Esophagus squamous epithelium (tissue), 4 donors: ENCODE results near the gene TCERG1L.

Experiments
- CTCF ChIP-seq, 6 experiments: fragments of 450-650 bp in 4 of 6; fragments of 200-600 bp in 2 of 6; sonication (generic) in 2 of 6; IDR thresholded peaks; one replicate each; pipeline ENCODE4 v1.5.1; 2016 to 2019; ENCODE audit warnings: antibody characterized with exemption in 6 of 6, mild to moderate bottlenecking in 4 of 6, moderate library complexity in 4 of 6
- POLR2A ChIP-seq, 4 donors: fragments of 450-650 bp; IDR thresholded peaks; one replicate each; pipeline ENCODE4 v1.6.1; 2017; ENCODE audit warnings: antibody characterized with exemption in 4 of 4, mild to moderate bottlenecking in 4 of 4, moderate library complexity in 3 of 4

GRCh38 chr10:131080571-131080970, 230.9 kb downstream of the TCERG1L start:
- no peak for TF ChIP-seq CTCF (IDR thresholded peaks at IDR 0.05)
- TF ChIP-seq POLR2A (IDR thresholded peaks at IDR 0.05), result no peak
